Chondrocyte (in vitro differentiated cells): Measurements from ENCODE around the gene ZNF641. TPM values are rescaled to one million over a fixed set of nuclear protein-coding genes. Genes with fewer than 3 reads are reported as not detected.

Source experiments
- DNase-seq: peaks from one replicate; pipeline ENCODE4 v3.0.0; 2021; ENCODE audit warnings: mixed read lengths, low spot score
- H3K27ac Mint-ChIP-seq: one replicate; pipeline ENCODE4 v1.8.0; 2021; ENCODE audit warnings: mild to moderate bottlenecking, moderate library complexity, mixed read lengths; ENCODE audit not compliant: unreplicated experiment
- H3K27me3 Mint-ChIP-seq: 2 replicates; pipeline ENCODE4 v1.8.0; 2021; ENCODE audit warnings: low read depth, mixed read lengths
- H3K36me3 Mint-ChIP-seq: 2 replicates; pipeline ENCODE4 v1.8.0; 2021; ENCODE audit warnings: low read depth, mixed read lengths
- H3K4me1 Mint-ChIP-seq: 2 replicates; pipeline ENCODE4 v1.8.0; 2021; ENCODE audit warnings: low read depth, mild to moderate bottlenecking, mixed read lengths
- H3K4me3 Mint-ChIP-seq: one replicate; pipeline ENCODE4 v1.8.0; 2021; ENCODE audit warnings: mild to moderate bottlenecking, moderate library complexity, mixed read lengths; ENCODE audit not compliant: unreplicated experiment
- H3K9me3 Mint-ChIP-seq: 2 replicates; pipeline ENCODE4 v1.8.0; 2021; ENCODE audit warnings: low read depth, mixed read lengths
- long read RNA-seq: library from polyadenylated mRNA; stranded (forward); transcript quantifications from one replicate; pipeline ENCODE4 v2.0.0, GENCODE V29; 2021
- total RNA-seq: library from RNA; stranded (reverse); gene quantifications from 3 replicates; pipeline ENCODE4 v1.2.1, GENCODE V29; 2021
- TF ChIP-seq, protein P1 (sequence below): fragments of 200-600 bp; sonication (generic); IDR thresholded peaks from 2 replicates; pipeline ENCODE4 v1.5.0; 2021; ENCODE audit warnings: antibody characterized with exemption, mild to moderate bottlenecking, moderate library complexity

Gene ZNF641
- 8.4 to 12.8 TPM (median 11.1 TPM) in 3 replicates for total RNA-seq
- long read RNA-seq, transcript ZNF641-205 (6 exons, 1,823 nt): major isoform, 13 of 25 reads
- long read RNA-seq, partial matches to known transcripts: 1 of 25 reads
- long read RNA-seq, other reads (novel, unspliced or antisense): 11 of 25 reads

DNA sequence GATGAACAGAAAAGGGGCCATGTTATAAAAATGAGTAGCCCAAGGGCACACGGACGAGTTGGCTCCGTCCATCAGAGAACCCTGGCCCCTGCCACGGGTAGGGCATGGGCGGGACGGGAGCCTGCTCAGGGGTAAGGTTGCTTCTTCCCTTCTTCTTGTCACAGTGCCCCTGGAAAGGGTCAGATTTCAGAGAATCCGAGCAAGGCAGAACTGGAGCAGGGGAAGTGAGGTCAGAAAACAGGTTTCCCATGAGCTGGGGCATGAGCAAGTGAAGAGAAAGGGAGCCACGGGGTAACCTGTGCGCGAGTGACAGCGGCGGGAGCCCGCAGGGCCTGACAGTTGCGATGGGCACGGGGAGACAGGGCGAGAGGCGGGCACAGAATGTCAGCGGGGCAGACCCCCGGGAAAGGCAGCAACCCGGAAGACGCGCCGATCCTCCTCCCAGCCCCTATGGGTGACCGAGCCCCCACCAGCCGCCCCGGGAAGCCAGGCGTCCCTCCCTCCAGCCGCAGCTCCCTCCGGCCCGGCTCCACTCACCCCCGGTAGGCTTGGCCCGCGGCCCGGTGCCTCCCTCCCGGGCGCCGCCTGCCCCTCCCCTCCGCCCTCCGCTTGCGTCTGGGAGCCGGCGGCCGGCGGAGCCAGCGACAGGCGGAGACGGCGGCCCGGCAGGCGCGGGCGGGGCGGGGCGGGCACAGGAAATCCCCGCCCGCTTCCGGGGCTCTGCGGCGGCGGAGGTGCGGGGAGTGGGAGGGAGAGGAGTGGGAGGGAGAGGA is at the start of gene ZNF641:
TSS of gene ZNF641 (minus strand) at position 671 of the 773 bp plus-strand sequence. CDS start 2,829 bp downstream, outside the sequence.
- TF ChIP-seq, protein P1, sequence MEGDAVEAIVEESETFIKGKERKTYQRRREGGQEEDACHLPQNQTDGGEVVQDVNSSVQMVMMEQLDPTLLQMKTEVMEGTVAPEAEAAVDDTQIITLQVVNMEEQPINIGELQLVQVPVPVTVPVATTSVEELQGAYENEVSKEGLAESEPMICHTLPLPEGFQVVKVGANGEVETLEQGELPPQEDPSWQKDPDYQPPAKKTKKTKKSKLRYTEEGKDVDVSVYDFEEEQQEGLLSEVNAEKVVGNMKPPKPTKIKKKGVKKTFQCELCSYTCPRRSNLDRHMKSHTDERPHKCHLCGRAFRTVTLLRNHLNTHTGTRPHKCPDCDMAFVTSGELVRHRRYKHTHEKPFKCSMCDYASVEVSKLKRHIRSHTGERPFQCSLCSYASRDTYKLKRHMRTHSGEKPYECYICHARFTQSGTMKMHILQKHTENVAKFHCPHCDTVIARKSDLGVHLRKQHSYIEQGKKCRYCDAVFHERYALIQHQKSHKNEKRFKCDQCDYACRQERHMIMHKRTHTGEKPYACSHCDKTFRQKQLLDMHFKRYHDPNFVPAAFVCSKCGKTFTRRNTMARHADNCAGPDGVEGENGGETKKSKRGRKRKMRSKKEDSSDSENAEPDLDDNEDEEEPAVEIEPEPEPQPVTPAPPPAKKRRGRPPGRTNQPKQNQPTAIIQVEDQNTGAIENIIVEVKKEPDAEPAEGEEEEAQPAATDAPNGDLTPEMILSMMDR: no peak
- peaks cover 23% of the 10 kb centered on the region for H3K4me1 Mint-ChIP-seq
- H3K9me3 Mint-ChIP-seq: no peaks in the 10 kb centered on the region
- peak; percentile 83 for DNase-seq
- H3K4me3 Mint-ChIP-seq: peak within 1 kb of the TSS; percentile 90
- peak within 1 kb of the TSS; percentile 88 for H3K27ac Mint-ChIP-seq
- peaks cover 15% of the 10 kb centered on the region for H3K36me3 Mint-ChIP-seq
- no peaks in the 10 kb centered on the region for H3K27me3 Mint-ChIP-seq

DNA sequence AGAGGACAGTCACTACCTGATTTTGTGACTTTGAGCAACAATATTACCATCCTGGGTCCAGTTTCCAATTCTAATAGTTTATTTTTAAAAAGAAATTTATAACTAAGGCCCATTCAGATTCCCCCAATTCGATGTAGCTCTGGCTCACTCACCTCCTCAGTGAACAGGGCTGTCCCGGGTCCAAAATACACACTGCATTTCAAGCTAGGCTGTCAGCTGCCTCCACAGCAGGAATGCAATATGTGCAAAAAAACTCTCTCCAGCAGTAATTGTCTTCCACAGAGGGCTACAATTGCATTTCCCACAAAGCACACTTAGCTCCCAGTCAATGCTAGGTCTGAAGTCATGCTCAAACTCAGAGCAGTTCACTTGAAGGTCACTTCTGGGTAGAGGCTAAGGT is 39.3 kb upstream of the ZNF641 start:
- H3K4me3 Mint-ChIP-seq: no peak overlapping the region
- DNase-seq: no peak
- H3K27me3 Mint-ChIP-seq: peaks cover 33% of the 10 kb centered on the region
- H3K4me1 Mint-ChIP-seq: no peaks in the 10 kb centered on the region
- H3K36me3 Mint-ChIP-seq: no peaks in the 10 kb centered on the region
- no peaks in the 10 kb centered on the region for H3K9me3 Mint-ChIP-seq
- no peak overlapping the region for H3K27ac Mint-ChIP-seq
- TF ChIP-seq, protein P1: no peak

DNA sequence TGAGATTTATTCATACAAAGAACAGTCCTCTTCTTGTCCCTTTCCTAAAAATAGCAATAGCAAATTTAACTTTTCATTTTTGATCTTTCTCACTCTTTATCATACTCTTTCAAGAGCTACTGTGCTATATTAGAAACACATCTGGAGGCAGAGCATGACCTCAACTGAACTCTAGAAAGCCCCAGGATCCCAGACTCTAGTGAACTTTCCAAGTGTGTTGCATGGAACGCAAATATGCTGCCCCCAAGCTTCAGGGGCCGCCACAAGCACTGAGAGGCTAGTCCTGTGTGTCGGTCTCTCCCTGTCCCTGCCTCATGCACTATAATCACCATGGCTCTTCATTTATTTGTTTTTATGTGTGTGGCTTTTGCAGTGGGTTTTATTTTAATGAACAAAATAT is 38.7 kb upstream of the ZNF641 start:
- Mint-ChIP-seq H3K9me3 (no peaks in the 10 kb centered on the region), H3K36me3 (no peaks in the 10 kb centered on the region), H3K4me1 (no peaks in the 10 kb centered on the region), H3K4me3 (no peak overlapping the region), H3K27ac (no peak overlapping the region), H3K27me3 (peaks cover 33% of the 10 kb centered on the region)
- TF ChIP-seq, protein P1: no peak
- DNase-seq: no peak

DNA sequence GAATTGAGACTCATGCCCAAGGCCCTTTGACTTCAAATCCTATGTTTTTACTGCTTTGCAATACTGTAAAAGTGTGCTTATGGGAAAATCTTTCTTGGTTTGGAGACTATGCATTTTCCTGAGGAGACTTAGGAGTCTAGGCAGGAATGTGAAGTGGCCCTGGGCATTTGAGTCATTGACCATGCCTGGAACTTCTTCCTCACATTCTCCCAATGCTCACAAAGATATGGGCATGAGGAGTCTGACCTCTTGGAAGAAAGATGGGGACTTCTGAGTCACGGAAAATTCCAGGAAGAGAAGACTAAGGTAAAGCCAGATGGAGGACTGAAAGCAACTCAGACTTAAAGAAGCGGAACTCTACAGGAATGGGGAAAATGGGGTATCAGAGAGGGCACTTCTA is 38.2 kb upstream of the ZNF641 start:
- no peak for DNase-seq
- H3K4me1 Mint-ChIP-seq: no peaks in the 10 kb centered on the region

DNA sequence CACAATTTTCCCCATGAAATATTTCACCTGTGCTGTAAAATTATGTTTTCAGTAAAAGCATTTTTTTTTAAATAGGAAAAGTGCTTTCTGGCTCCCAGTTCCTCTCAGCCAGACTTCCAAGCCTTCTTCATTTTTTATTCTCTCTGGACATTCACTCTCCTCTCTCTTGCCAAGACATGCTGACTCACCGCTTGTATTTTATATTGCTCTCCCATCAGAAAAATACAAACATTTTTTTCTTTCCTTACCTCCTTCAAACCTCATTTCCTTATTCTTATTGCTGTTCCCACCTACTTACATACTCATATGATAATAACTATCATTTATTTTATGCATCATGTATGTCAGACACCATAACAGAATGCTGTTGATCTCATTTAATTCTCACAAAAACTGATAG is 37.7 kb upstream of the ZNF641 start:
- DNase-seq: no peak
- TF ChIP-seq, protein P1: no peak
- Mint-ChIP-seq H3K27me3 (peaks cover 35% of the 10 kb centered on the region), H3K27ac (no peak overlapping the region), H3K9me3 (no peaks in the 10 kb centered on the region), H3K4me1 (no peaks in the 10 kb centered on the region), H3K36me3 (no peaks in the 10 kb centered on the region), H3K4me3 (no peak overlapping the region)

More for the DNA sequence above, 38.2 kb upstream of the ZNF641 start:
- no peak overlapping the region for H3K27ac Mint-ChIP-seq
- no peaks in the 10 kb centered on the region for H3K9me3 Mint-ChIP-seq
- no peak overlapping the region for H3K4me3 Mint-ChIP-seq
- TF ChIP-seq, protein P1: no peak
- no peaks in the 10 kb centered on the region for H3K36me3 Mint-ChIP-seq
- peaks cover 33% of the 10 kb centered on the region for H3K27me3 Mint-ChIP-seq
